DMS 273 (cell line): ENCODE data around the gene PHF21A.

ENCODE experiments used
- DNase-seq: peaks from one replicate; lab custom pipeline; 2025; ENCODE audit not compliant: unreplicated experiment; lab: John Stamatoyannopoulos, UW

The PHF21A gene

GRCh38 chr11:45924036-45924915, 197.0 kb downstream of the PHF21A start:
- no peak for DNase-seq

- DNase-seq, result peak; percentile 65
Measured at GRCh38 chr11:45922425-45923082, 198.7 kb downstream of the PHF21A start, which contains the start of gene LARGE2. LARGE2 (plus strand) TSS chr11:45922656; CDS start chr11:45922883, 227 bp downstream.

- peak; percentile 39 for DNase-seq
Measured at GRCh38 chr11:45921561-45922424, 199.5 kb downstream of the PHF21A start.

- no peak for DNase-seq
Measured at GRCh38 chr11:45920531-45921477, 200.4 kb downstream of the PHF21A start.

GRCh38 chr11:45919806-45920530, 201.3 kb downstream of the PHF21A start:
- DNase-seq, result no peak

- DNase-seq, result no peak
Measured at GRCh38 chr11:45918962-45919675, 202.1 kb downstream of the PHF21A start.

GRCh38 chr11:45918331-45918941, 202.8 kb downstream of the PHF21A start:
- DNase-seq, result peak; percentile 83

- peak; percentile 98 for DNase-seq
Measured at GRCh38 chr11:45917623-45918330, 203.5 kb downstream of the PHF21A start, which contains the start of gene PEX16. PEX16 (minus strand) TSS chr11:45917877; CDS start chr11:45917811, 66 bp downstream.

- DNase-seq, result peak; percentile 34
Measured at GRCh38 chr11:45917286-45917622, 204.0 kb downstream of the PHF21A start.

GRCh38 chr11:45915446-45915845, 205.8 kb downstream of the PHF21A start:
- no peak for DNase-seq

GRCh38 chr11:45913942-45914635, 207.2 kb downstream of the PHF21A start:
- no peak for DNase-seq

- no peak for DNase-seq
Measured at GRCh38 chr11:45913514-45913913, 207.7 kb downstream of the PHF21A start.

- no peak for DNase-seq
Measured at GRCh38 chr11:45910623-45911022, 210.6 kb downstream of the PHF21A start.

GRCh38 chr11:45909594-45910475, 211.4 kb downstream of the PHF21A start:
- DNase-seq, result no peak

GRCh38 chr11:45907911-45908370, 213.3 kb downstream of the PHF21A start:
- DNase-seq, result peak; percentile 15
